ENCODE results near the gene ATP5MC2. TPM values are rescaled to one million over a fixed set of nuclear protein-coding genes. Genes with fewer than 3 reads are reported as not detected.

Gene ATP5MC2
- total RNA-seq, 1 experiment from 2014 or later, result 304 TPM

DNA sequence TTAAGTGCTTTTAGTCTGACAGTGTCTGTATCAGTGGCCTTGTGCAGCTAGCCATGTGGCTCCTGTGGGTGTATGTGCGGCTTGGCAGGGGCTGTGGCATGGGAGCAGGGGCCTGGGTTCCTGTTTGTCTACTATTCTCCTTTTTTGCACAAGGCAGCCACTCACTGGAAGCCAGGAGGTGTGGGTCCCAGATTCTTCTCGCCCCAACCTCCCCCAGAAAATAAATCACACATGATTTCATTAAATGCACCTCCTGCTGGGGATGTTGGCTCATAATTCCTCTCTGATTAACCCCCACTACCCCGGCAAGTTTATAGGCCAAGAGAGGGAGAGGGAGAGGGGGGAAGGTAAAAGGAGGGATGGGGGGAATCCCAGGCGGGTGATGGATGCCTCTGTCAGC is 33.8 kb upstream of the ATP5MC2 start:
- Histone ChIP-seq H3K9me3 (ENCODE audit: control insufficient read depth in 1 of 2, insufficient read depth in 1 of 2, low read depth in 1 of 2, low read length in 2 of 2) (no peaks in the 10 kb centered on the region), H3K4me1 (ENCODE audit: control insufficient read depth in 1 of 2, insufficient read depth in 2 of 2, low read length in 2 of 2) (no peaks in the 10 kb centered on the region), H3K9ac (ENCODE audit: low read length) (no peak overlapping the region), H3K79me2 (ENCODE audit: insufficient read depth, low read length) (no peaks in the 10 kb centered on the region), H3K4me2 (ENCODE audit: low read length) (no peak overlapping the region), H3K4me3 (replicated peaks in 1 of 2; ENCODE audit: low read depth in 1 of 2, low read length in 2 of 2) (no peak overlapping the region), H3K27ac (ENCODE audit: low read depth, low read length) (no peak overlapping the region), H3K27me3 (ENCODE audit: insufficient read depth, low read length) (no peaks in the 10 kb centered on the region), H3K9me2 (ENCODE audit: insufficient read depth) (no peaks in the 10 kb centered on the region), H2AFZ (ENCODE audit: low read depth, low read length, poor library complexity, severe bottlenecking) (no peak overlapping the region), H3K36me3 (ENCODE audit: control insufficient read depth in 1 of 2, insufficient read depth in 2 of 2, low read length in 2 of 2) (no peaks in the 10 kb centered on the region), H4K20me1 (ENCODE audit: insufficient read depth) (no peaks in the 10 kb centered on the region)
- POLR2A ChIA-PET, result no interaction called here
- CTCF ChIA-PET, result interaction anchor here (0.8 to 1.7 kb wide), 2 partner anchors 33 to 36 kb away, joined by 3 to 6 read pairs; no protein-coding TSS in a partner anchor
- ATAC-seq (no peak), DNase-seq (ENCODE audit: low read depth, low spot score) (no peak)
- intact Hi-C loops (cut with micrococcal nuclease), result no loop called here
- BruUV-seq (replicated peaks), result no TSS peak
- RAD21 ChIA-PET (ENCODE audit: low non-redundant PET in 1 of 2, low total read pairs in 2 of 2, uncharacterized antibody in 2 of 2, unreplicated experiment in 2 of 2), result no interaction called here
- TF ChIP-seq EGR1 (IDR thresholded peaks at IDR 0.05; ENCODE audit: low read depth) (no peak), SIN3A (IDR thresholded peaks at IDR 0.05; ENCODE audit: low read depth) (no peak), ELF1 (IDR thresholded peaks at IDR 0.05; ENCODE audit: borderline replicate concordance, low read depth) (no peak), RAD21 (IDR thresholded peaks at IDR 0.05; ENCODE audit: low read depth) (no peak), ZNF274 (IDR thresholded peaks at IDR 0.05; ENCODE audit: low read depth, low read length) (no peak), CEBPB (IDR thresholded peaks at IDR 0.05; ENCODE audit: low read depth) (no peak), EZH2phosphoT487 (IDR thresholded peaks at IDR 0.05; ENCODE audit: borderline replicate concordance) (no peak), FOSL1 (IDR thresholded peaks at IDR 0.05; ENCODE audit: low read depth) (no peak), EZH2 (IDR thresholded peaks at IDR 0.05) (no peak), POLR2A (IDR thresholded peaks at IDR 0.05; ENCODE audit: borderline replicate concordance, extremely low read depth, insufficient read depth, insufficient read length) (no peak), SP1 (IDR thresholded peaks at IDR 0.05; ENCODE audit: low read depth) (no peak), JUND (IDR thresholded peaks at IDR 0.05) (no peak), POLR2AphosphoS5 (IDR thresholded peaks at IDR 0.05; ENCODE audit: low read depth, low read length) (no peak)
- TF ChIP-seq, protein P1, sequence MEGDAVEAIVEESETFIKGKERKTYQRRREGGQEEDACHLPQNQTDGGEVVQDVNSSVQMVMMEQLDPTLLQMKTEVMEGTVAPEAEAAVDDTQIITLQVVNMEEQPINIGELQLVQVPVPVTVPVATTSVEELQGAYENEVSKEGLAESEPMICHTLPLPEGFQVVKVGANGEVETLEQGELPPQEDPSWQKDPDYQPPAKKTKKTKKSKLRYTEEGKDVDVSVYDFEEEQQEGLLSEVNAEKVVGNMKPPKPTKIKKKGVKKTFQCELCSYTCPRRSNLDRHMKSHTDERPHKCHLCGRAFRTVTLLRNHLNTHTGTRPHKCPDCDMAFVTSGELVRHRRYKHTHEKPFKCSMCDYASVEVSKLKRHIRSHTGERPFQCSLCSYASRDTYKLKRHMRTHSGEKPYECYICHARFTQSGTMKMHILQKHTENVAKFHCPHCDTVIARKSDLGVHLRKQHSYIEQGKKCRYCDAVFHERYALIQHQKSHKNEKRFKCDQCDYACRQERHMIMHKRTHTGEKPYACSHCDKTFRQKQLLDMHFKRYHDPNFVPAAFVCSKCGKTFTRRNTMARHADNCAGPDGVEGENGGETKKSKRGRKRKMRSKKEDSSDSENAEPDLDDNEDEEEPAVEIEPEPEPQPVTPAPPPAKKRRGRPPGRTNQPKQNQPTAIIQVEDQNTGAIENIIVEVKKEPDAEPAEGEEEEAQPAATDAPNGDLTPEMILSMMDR (IDR thresholded peaks at IDR 0.05 in 2 of 3, conservative IDR thresholded peaks at IDR 0.05 in 1 of 3; ENCODE audit: borderline replicate concordance in 1 of 3, insufficient read depth in 1 of 3, low read depth in 2 of 3, low read length in 2 of 3), result no peak
- TF ChIP-seq, protein P2, sequence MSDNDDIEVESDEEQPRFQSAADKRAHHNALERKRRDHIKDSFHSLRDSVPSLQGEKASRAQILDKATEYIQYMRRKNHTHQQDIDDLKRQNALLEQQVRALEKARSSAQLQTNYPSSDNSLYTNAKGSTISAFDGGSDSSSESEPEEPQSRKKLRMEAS (IDR thresholded peaks at IDR 0.05), result no peak
- TF ChIP-seq, protein P3, sequence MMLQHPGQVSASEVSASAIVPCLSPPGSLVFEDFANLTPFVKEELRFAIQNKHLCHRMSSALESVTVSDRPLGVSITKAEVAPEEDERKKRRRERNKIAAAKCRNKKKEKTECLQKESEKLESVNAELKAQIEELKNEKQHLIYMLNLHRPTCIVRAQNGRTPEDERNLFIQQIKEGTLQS (IDR thresholded peaks at IDR 0.05), result no peak

Data from HCT116 (cell line).